GM23248 (cell line): ENCODE measurements around the gene DAO. TPM values are rescaled to one million over a fixed set of nuclear protein-coding genes. Genes with fewer than 3 reads are reported as not detected.
"Not testable (repeated sequence)": the region's sequence is repeated elsewhere in the genome, so short reads cannot be mapped to it uniquely, and the experiment has no call there.

Source experiments
- DNase-seq: peaks from one replicate; pipeline ENCODE4 v3.0.0-alpha.2; 2015
- H2AFZ ChIP-seq: fragments of 200-600 bp; sonication (generic); 2 replicates; pipeline ENCODE4 v1.6.1; 2016; ENCODE audit warnings: antibody characterized with exemption
- H3F3A ChIP-seq: fragments of 200-600 bp; sonication (generic); 2 replicates; pipeline ENCODE4 v1.6.1; 2016; ENCODE audit warnings: mild to moderate bottlenecking, antibody characterized with exemption, mixed run types; ENCODE audit not compliant: insufficient read depth
- H3K27ac ChIP-seq: fragments of 200-600 bp; sonication (generic); 2 replicates; pipeline ENCODE4 v1.5.1; 2016; ENCODE audit warnings: mild to moderate bottlenecking
- H3K27me3 ChIP-seq: fragments of 200-600 bp; sonication (generic); replicated peaks from 2 replicates; pipeline ENCODE4 v1.6.1; 2016; ENCODE audit warnings: mild to moderate bottlenecking; ENCODE audit not compliant: insufficient read depth
- H3K36me3 ChIP-seq: fragments of 200-600 bp; sonication (generic); 2 replicates; pipeline ENCODE4 v1.6.1; 2016; ENCODE audit warnings: low read depth, mild to moderate bottlenecking
- H3K4me1 ChIP-seq: fragments of 200-600 bp; sonication (generic); 2 replicates; pipeline ENCODE4 v1.6.1; 2016; ENCODE audit warnings: mild to moderate bottlenecking; ENCODE audit not compliant: insufficient read depth
- H3K4me2 ChIP-seq: fragments of 200-600 bp; sonication (generic); one replicate; pipeline ENCODE4 v1.6.1; 2016; ENCODE audit warnings: mild to moderate bottlenecking; ENCODE audit not compliant: unreplicated experiment
- H3K4me3 ChIP-seq: fragments of 200-600 bp; sonication (generic); 2 replicates; pipeline ENCODE4 v1.5.1; 2016; ENCODE audit warnings: mild to moderate bottlenecking
- H3K79me2 ChIP-seq: fragments of 200-600 bp; sonication (generic); 2 replicates; pipeline ENCODE4 v1.6.1; 2016; ENCODE audit warnings: mild to moderate bottlenecking; ENCODE audit not compliant: insufficient read depth
- H3K9ac ChIP-seq: fragments of 200-600 bp; sonication (generic); 2 replicates; pipeline ENCODE4 v1.6.1; 2016; ENCODE audit warnings: mild to moderate bottlenecking
- H3K9me2 ChIP-seq: fragments of 200-600 bp; sonication (generic); 2 replicates; pipeline ENCODE4 v1.6.1; 2016; ENCODE audit warnings: mixed run types, mild to moderate bottlenecking, moderate library complexity; ENCODE audit not compliant: insufficient read depth
- H3K9me3 ChIP-seq: fragments of 200-600 bp; sonication (generic); one replicate; pipeline ENCODE4 v1.6.1; 2017; ENCODE audit warnings: low read depth
- H4K20me1 ChIP-seq: fragments of 200-600 bp; sonication (generic); 2 replicates; pipeline ENCODE4 v1.6.0; 2016; ENCODE audit not compliant: insufficient read depth
- EZH2 ChIP-seq: fragments of 200-600 bp; sonication (generic); IDR thresholded peaks from 2 replicates; pipeline ENCODE4 v1.6.1; 2018; ENCODE audit warnings: antibody characterized with exemption, mild to moderate bottlenecking; ENCODE audit not compliant: insufficient read depth, poor library complexity, severe bottlenecking
- EZH2phosphoT487 ChIP-seq: fragments of 200-600 bp; sonication (generic); IDR thresholded peaks from 2 replicates; pipeline ENCODE4 v1.6.1; 2018; ENCODE audit warnings: antibody characterized with exemption, moderate library complexity, mild to moderate bottlenecking, low read depth; ENCODE audit not compliant: insufficient read depth
- WGBS, 2 experiments: methylation state at CpG; one replicate each; pipeline ENCODE4 v1.1.6; 2015 to 2017; ENCODE audit warnings: low lambda C conversion rate in 2 of 2, low coverage in 1 of 2; ENCODE audit errors: missing lambda C conversion rate in 2 of 2; 5-methylcytosine and 5-hydroxymethylcytosine counted together
- in situ Hi-C: fragments of 300-500 bp; cut with MboI; formaldehyde crosslinking; loops from 2 replicates; pipeline ENCODE4 v1.15.0; 2020
- polyA plus RNA-seq: library from polyadenylated mRNA; unstranded; fragments of >200 nt; fragmentation: Nextera tagmentation; extraction: Ambion mirVana; gene quantifications from 2 replicates; pipeline ENCODE4 v1.2.1, GENCODE V29; 2016
- total RNA-seq: library from RNA; depleted of rRNA; stranded (reverse); fragments of >200 nt; shearing (Covaris generic); gene quantifications from 2 replicates; pipeline ENCODE4 v1.2.3, GENCODE V29; 2014

Gene DAO
- total and polyA plus RNA-seq, 2 experiments from 2014 or later = not detected

DNA sequence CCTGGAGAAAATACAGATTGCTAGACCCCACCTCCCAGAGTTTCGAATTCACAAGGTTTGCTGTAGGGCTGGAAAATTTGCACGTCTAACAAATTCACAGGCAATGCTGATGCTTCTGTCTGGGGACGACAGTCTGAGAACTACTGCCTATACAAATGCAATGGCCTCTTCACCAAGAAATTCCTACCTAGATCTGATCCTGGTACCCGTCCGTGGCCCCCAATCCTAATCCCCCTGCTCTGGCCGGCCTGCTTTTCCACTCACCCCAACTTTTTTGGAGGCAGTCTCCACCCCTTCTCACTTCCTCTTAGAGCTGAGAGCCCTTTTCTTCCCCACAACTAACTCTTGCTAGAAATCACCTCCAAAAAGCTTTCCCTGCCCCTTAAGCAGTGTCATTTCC lies 19.4 kb upstream of the DAO start:
- no peak for DNase-seq
- peaks cover 25% of the 10 kb centered on the region for H3K79me2 ChIP-seq
- H3K27ac ChIP-seq = no peak overlapping the region
- no peak overlapping the region for H2AFZ ChIP-seq
- 82 to 87% methylated on average over 6 of the region's 6 CpGs for WGBS, 2 experiments
- no peak overlapping the region for H3K4me3 ChIP-seq
- H3K9me2 ChIP-seq = no peaks in the 10 kb centered on the region
- peaks cover 1% of the 10 kb centered on the region; the same call in 1 of the 2 replicates for H3K36me3 ChIP-seq
- H3K4me2 ChIP-seq = no peak overlapping the region
- H3F3A ChIP-seq = peaks cover 10% of the 10 kb centered on the region
- in situ Hi-C loops = no loop called here
- no peak overlapping the region for H3K9ac ChIP-seq
- H4K20me1 ChIP-seq = no peaks in the 10 kb centered on the region
- peaks cover 19% of the 10 kb centered on the region for H3K4me1 ChIP-seq
- no peaks in the 10 kb centered on the region for H3K27me3 ChIP-seq
- TF ChIP-seq EZH2 (no peak), EZH2phosphoT487 (no peak)
- H3K9me3 ChIP-seq = no peaks in the 10 kb centered on the region

DNA sequence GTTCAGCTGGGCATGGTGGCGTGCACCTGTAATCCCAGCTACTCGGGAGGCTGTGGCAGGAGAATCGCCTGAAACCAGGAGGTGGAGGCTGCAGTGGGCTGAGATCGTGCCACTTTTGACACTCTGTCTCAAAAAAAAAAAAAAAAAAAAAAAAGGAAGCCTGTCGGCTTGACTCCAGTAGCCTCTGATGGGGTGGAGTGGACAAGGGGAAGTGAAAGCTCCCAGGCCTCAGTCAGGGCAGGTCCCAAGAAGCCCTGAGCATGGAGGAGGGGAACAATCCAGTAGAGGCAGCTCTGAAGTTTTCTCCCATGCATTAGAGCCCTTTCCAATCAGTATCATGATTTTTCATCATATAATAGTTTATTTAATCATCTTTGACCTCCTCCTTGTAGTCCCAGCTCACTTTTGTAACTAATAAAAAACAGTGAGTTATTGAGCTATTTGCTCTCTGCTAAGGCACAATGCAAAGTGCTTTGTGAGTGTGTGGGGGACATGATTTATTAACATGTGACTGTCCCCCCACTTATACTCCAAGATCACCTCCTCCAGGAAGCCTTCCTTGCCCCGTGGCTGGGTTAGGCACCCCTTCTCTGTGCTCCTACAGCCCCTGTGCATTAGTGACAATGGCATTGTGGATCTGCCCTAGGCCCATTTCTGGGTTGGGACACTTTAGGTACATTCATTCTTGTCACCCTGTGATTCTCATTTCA lies 17.9 kb upstream of the DAO start:
- H3K27ac ChIP-seq = no peak overlapping the region
- no peak overlapping the region for H3K9ac ChIP-seq
- in situ Hi-C loops = no loop called here
- H3F3A ChIP-seq = no peaks in the 10 kb centered on the region; the same call in 1 of the 2 replicates
- TF ChIP-seq EZH2phosphoT487 (no peak), EZH2 (no peak)
- no peaks in the 10 kb centered on the region for H3K27me3 ChIP-seq
- H3K9me3 ChIP-seq = no peaks in the 10 kb centered on the region
- no peaks in the 10 kb centered on the region for H4K20me1 ChIP-seq
- WGBS, 2 experiments = 77 to 98% methylated on average over 5 to 6 of the region's 6 CpGs
- H3K9me2 ChIP-seq = no peaks in the 10 kb centered on the region
- H3K36me3 ChIP-seq = no peaks in the 10 kb centered on the region
- no peak overlapping the region for H3K4me3 ChIP-seq
- peaks cover 9% of the 10 kb centered on the region for H3K79me2 ChIP-seq
- no peak overlapping the region for H3K4me2 ChIP-seq
- no peak overlapping the region for H2AFZ ChIP-seq
- H3K4me1 ChIP-seq = peaks cover 12% of the 10 kb centered on the region; the same call in 1 of the 2 replicates
- DNase-seq = no peak

DNA sequence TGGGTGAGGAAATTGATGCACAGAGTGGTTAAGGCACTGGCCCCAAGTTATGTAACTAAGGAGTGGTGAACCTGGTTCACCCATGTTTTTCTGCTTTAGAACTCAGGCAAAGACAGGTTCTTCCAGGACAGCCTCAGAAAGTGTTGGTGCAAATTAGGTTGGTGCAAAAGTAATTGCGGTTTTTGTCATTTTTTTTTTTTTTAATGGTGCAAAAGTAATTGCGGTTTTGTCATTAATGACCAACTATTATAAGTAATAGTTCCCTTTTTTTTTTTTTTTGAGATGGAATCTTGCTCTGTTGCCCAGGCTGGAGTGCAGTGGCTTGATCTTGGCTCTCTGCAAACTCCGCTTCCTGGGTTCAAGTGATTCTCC lies 17.3 kb upstream of the DAO start:
- H3K36me3 ChIP-seq = no peaks in the 10 kb centered on the region
- no peaks in the 10 kb centered on the region for H3K9me2 ChIP-seq
- H3K9ac ChIP-seq = no peak overlapping the region
- no peak overlapping the region for H3K4me3 ChIP-seq
- no peak overlapping the region for H3K27ac ChIP-seq
- H2AFZ ChIP-seq = no peak overlapping the region
- no peaks in the 10 kb centered on the region; the same call in 1 of the 2 replicates for H3F3A ChIP-seq
- peaks cover 8% of the 10 kb centered on the region for H3K79me2 ChIP-seq
- H3K9me3 ChIP-seq = no peaks in the 10 kb centered on the region
- H3K4me2 ChIP-seq = no peak overlapping the region
- in situ Hi-C loops = no loop called here
- no peaks in the 10 kb centered on the region for H4K20me1 ChIP-seq
- no peak for TF ChIP-seq EZH2phosphoT487
- TF ChIP-seq EZH2 = no peak
- no peaks in the 10 kb centered on the region for H3K27me3 ChIP-seq
- 96 to 97% methylated on average over 3 of the region's 3 CpGs for WGBS, 2 experiments
- peaks cover 12% of the 10 kb centered on the region; the same call in 1 of the 2 replicates for H3K4me1 ChIP-seq
- DNase-seq = no peak

DNA sequence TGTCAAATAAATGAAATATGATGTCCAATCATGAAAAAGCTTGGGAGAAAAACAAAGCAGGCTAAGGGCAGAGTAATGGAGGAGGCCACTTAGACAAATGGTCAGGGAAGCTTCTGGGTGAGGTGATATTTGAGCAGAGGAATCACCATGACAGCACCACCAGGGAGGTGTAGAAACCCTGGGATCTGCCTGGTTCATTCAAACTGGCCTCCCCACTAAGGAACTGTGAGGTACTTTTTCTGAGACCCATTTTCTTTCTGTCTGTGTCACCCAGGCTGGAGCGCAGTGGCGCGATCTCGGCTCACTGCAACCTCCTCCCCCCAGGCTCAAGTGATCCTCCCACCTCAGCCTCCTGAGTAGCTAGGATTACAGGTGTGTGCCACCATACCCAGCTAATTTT lies 14.7 kb upstream of the DAO start:
- no peaks in the 10 kb centered on the region for H3K27me3 ChIP-seq
- no peak overlapping the region for H3K4me2 ChIP-seq
- H3K9ac ChIP-seq = no peak overlapping the region
- no peak overlapping the region for H3K4me3 ChIP-seq
- no peaks in the 10 kb centered on the region for H3K9me3 ChIP-seq
- H3K4me1 ChIP-seq = no peaks in the 10 kb centered on the region
- no peak overlapping the region for H2AFZ ChIP-seq
- WGBS, 2 experiments = 94 to 98% methylated on average over 4 of the region's 4 CpGs
- no peaks in the 10 kb centered on the region; the same call in 1 of the 2 replicates for H3F3A ChIP-seq
- no peak overlapping the region for H3K27ac ChIP-seq
- TF ChIP-seq EZH2phosphoT487 (no peak), EZH2 (no peak)
- no peaks in the 10 kb centered on the region for H3K79me2 ChIP-seq
- in situ Hi-C loops = no loop called here
- no peak for DNase-seq
- no peaks in the 10 kb centered on the region for H3K9me2 ChIP-seq
- H4K20me1 ChIP-seq = no peaks in the 10 kb centered on the region
- H3K36me3 ChIP-seq = no peaks in the 10 kb centered on the region

DNA sequence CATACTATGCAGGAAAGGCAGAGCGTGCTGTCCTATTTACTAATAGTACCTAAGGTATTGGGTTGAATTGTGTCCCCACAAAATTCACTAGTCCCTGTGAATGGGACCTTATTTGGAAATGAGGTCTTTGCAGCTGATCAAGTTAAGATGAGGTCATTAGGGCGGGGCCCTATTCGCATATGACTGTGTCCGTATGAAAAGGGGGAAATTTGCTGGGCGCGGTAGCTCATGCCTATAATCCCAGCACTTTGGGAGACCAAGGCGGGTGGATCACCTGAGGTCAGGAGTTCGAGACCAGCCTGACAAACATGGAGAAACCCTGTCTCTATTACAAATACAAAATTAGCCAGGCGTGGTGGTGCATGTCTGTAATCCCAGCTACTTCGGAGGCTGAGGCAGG lies 13.8 kb upstream of the DAO start:
- H3K4me3 ChIP-seq, H3K27me3 ChIP-seq, H3F3A ChIP-seq, H3K27ac ChIP-seq, H3K9ac ChIP-seq, H3K36me3 ChIP-seq, H3K79me2 ChIP-seq, H3K4me2 ChIP-seq, H4K20me1 ChIP-seq, H3K9me3 ChIP-seq, H2AFZ ChIP-seq, in situ Hi-C loops, H3K9me2 ChIP-seq, H3K4me1 ChIP-seq: not testable (repeated sequence)
- peak; percentile 36 for DNase-seq
- 76 to 83% methylated on average over 10 of the region's 10 CpGs for WGBS, 2 experiments
